HG02870 (cell line): ENCODE results near the gene NEK1.
"Not testable (repeated sequence)": the region's sequence is repeated elsewhere in the genome, so short reads cannot be mapped to it uniquely, and the experiment has no call there.

Experiments used
- ATAC-seq: cut with Tn5 transposase; IDR thresholded peaks from one replicate; pipeline ENCODE4 v1.9.1; 2021; ENCODE audit warnings: mild to moderate bottlenecking, moderate library complexity; ENCODE audit not compliant: unreplicated experiment

The NEK1 gene

GRCh38 chr4:169626331-169627282 is 14.2 kb upstream of the NEK1 start:
- no peak for ATAC-seq

- no peak for ATAC-seq
These were observed 13.5 kb upstream of the NEK1 start for GRCh38 chr4:169625886-169626285.

GRCh38 chr4:169624012-169624411 is 11.6 kb upstream of the NEK1 start:
- ATAC-seq: not testable (repeated sequence)

- no peak for ATAC-seq
These were observed 10.2 kb upstream of the NEK1 start for GRCh38 chr4:169622566-169622965.

- ATAC-seq: no peak
These were observed 9.5 kb upstream of the NEK1 start for GRCh38 chr4:169621731-169622492.

- ATAC-seq: no peak
These were observed 8.5 kb upstream of the NEK1 start for GRCh38 chr4:169620880-169621248.

GRCh38 chr4:169619958-169620879 is 7.8 kb upstream of the NEK1 start, which contains the start of gene CLCN3:
Gene CLCN3 (plus strand): TSS chr4:169620578. CDS start chr4:169635929, 15,351 bp downstream.
- ATAC-seq: peak; percentile 85

GRCh38 chr4:169619518-169619957 is 7.2 kb upstream of the NEK1 start:
- ATAC-seq: peak; percentile 39

- no peak for ATAC-seq
These were observed 6.6 kb upstream of the NEK1 start for GRCh38 chr4:169618986-169619385.

GRCh38 chr4:169618286-169618685 is 5.9 kb upstream of the NEK1 start:
- ATAC-seq: no peak

- no peak for ATAC-seq
These were observed 4.9 kb upstream of the NEK1 start for GRCh38 chr4:169617306-169617705.

GRCh38 chr4:169616846-169617245 is 4.5 kb upstream of the NEK1 start:
- ATAC-seq: no peak

- ATAC-seq: no peak
These were observed 3.2 kb upstream of the NEK1 start for GRCh38 chr4:169615467-169616106.

GRCh38 chr4:169612871-169613859 is 782 bp upstream of the NEK1 start:
- peak; percentile 37 for ATAC-seq

- ATAC-seq: no peak
These were observed 1.2 kb downstream of the NEK1 start for GRCh38 chr4:169611157-169611556.

- no peak for ATAC-seq
These were observed 7.5 kb downstream of the NEK1 start for GRCh38 chr4:169604903-169605331.

GRCh38 chr4:169604131-169604900 is 8.1 kb downstream of the NEK1 start:
- peak; percentile 69 for ATAC-seq

GRCh38 chr4:169603312-169603711 is 9.1 kb downstream of the NEK1 start:
- ATAC-seq: no peak
